K562 (cell line): Measurements from ENCODE around the gene SERTM2. TPM values are rescaled to one million over a fixed set of nuclear protein-coding genes. Genes with fewer than 3 reads are reported as not detected.

Experiments used
- ATAC-seq: fragments of 200-7000 bp; cut with Tn5 transposase; 3 replicates; pipeline ENCODE4 v1.9.1; 2020; ENCODE audit warnings: moderate library complexity
- BruUV-seq: library from RNA; stranded (reverse); fragments of 400-500 nt; replicated peaks from 2 replicates; lab custom pipeline; 2021; lab: Mats Ljungman, UMichigan
- CTCF ChIA-PET: fragments of 300-600 bp; formaldehyde crosslinking; extraction: SDS; loops from one replicate; lab custom pipeline; 2021; ENCODE audit warnings: low intra/inter-chr PET ratio; lab: Yijun Ruan, JAX
- POLR2A ChIA-PET: fragments of 300-600, 350-650 bp; sonication (Branson Sonifier 250); formaldehyde crosslinking; extraction: SDS; loops from one replicate; lab custom pipeline; 2021; ENCODE audit warnings: antibody characterized with exemption, inconsistent platforms; lab: Yijun Ruan, JAX
- DNase-seq, 4 experiments: peaks; one replicate each; pipeline versions ENCODE4 v3.0.0 to v3.0.0-alpha.2; 2011 to 2018; ENCODE audit warnings: low spot score in 3 of 4, mixed read lengths in 3 of 4; ENCODE audit errors: extremely low read depth in 1 of 4
- FAIRE-seq: peaks from 2 replicates; lab custom pipeline; 2011; peaks lifted over from hg19 to GRCh38; lab: Jason Lieb, UNC
- H2AFZ ChIP-seq: 2 replicates; pipeline ENCODE4 v1.6.0; 2011; ENCODE audit warnings: low read depth, low read length, control low read depth, inconsistent platforms
- H3K27ac ChIP-seq: fragments of 200-600 bp; 3 replicates; pipeline ENCODE4 v1.8.0; 2011; ENCODE audit warnings: low read depth, mild to moderate bottlenecking, control low read depth, inconsistent platforms, low read length, moderate library complexity, mixed read lengths; ENCODE audit errors: extremely low read depth
- H3K27me3 ChIP-seq, 2 experiments: fragments of 300-600 bp in 1 of 2; 2 replicates in 1 of 2; 3 replicates in 1 of 2; pipeline versions ENCODE4 v1.6.0 to v1.8.0; 2011; ENCODE audit warnings: inconsistent platforms in 2 of 2, low read length in 2 of 2, mild to moderate bottlenecking in 1 of 2, mixed read lengths in 1 of 2, moderate library complexity in 1 of 2; ENCODE audit not compliant: control insufficient read depth in 2 of 2, insufficient read depth in 2 of 2
- H3K36me3 ChIP-seq: fragments of 300-600 bp; 3 replicates; pipeline ENCODE4 v1.8.0; 2011; ENCODE audit warnings: mild to moderate bottlenecking, low read length, inconsistent platforms; ENCODE audit not compliant: control insufficient read depth, insufficient read depth
- H3K4me1 ChIP-seq, 2 experiments: fragments of 200-600 bp in 1 of 2; replicated peaks in 1 of 2; 2 replicates in 1 of 2; 3 replicates in 1 of 2; pipeline versions ENCODE4 v1.5.1 to v1.8.0; 2011; ENCODE audit warnings: inconsistent platforms in 2 of 2, low read length in 2 of 2, mild to moderate bottlenecking in 1 of 2, mixed read lengths in 1 of 2, moderate library complexity in 1 of 2; ENCODE audit not compliant: control insufficient read depth in 2 of 2, insufficient read depth in 2 of 2
- H3K4me2 ChIP-seq: 2 replicates; pipeline ENCODE4 v1.6.1; 2011; ENCODE audit warnings: low read length, control low read depth, inconsistent platforms, mixed read lengths; ENCODE audit not compliant: insufficient read depth
- H3K4me3 ChIP-seq: fragments of 200-600 bp; sonication (generic), shearing (Covaris generic); 2 replicates; pipeline ENCODE4 v1.5.1; 2016; ENCODE audit warnings: control low read depth, inconsistent platforms
- H3K79me2 ChIP-seq: fragments of 200-600 bp; 3 replicates; pipeline ENCODE4 v1.8.0; 2011; ENCODE audit warnings: low read length, inconsistent platforms; ENCODE audit not compliant: control insufficient read depth, insufficient read depth
- H3K9ac ChIP-seq, 2 experiments: 2 replicates each; pipeline versions ENCODE4 v1.6.0 to v1.6.1; 2011; ENCODE audit warnings: low read depth in 2 of 2, low read length in 2 of 2, control low read depth in 1 of 2, inconsistent platforms in 1 of 2, mild to moderate bottlenecking in 1 of 2, mixed read lengths in 1 of 2; ENCODE audit not compliant: insufficient read depth in 1 of 2
- H3K9me1 ChIP-seq: one replicate; pipeline ENCODE4 v1.6.0; 2011; ENCODE audit warnings: inconsistent platforms, mild to moderate bottlenecking, low read length, moderate library complexity; ENCODE audit not compliant: control insufficient read depth, insufficient read depth
- H3K9me3 ChIP-seq: replicated peaks from 2 replicates; pipeline ENCODE4 v1.5.1; 2011; ENCODE audit warnings: low read depth, low read length, inconsistent platforms; ENCODE audit not compliant: control insufficient read depth, insufficient read depth
- H4K20me1 ChIP-seq: replicated peaks from 2 replicates; pipeline ENCODE4 v1.6.1; 2011; ENCODE audit warnings: low read length, inconsistent platforms, mixed read lengths; ENCODE audit not compliant: control insufficient read depth, insufficient read depth
- MEIS2 ChIP-seq: fragments of 450-650 bp; IDR thresholded peaks from 2 replicates; pipeline ENCODE4 v1.6.1; 2014; ENCODE audit warnings: mild to moderate bottlenecking; ENCODE audit not compliant: partially characterized antibody
- NFXL1 ChIP-seq: fragments of 450-650 bp; formaldehyde crosslinking; IDR thresholded peaks from 2 replicates; pipeline ENCODE4 v1.4.0; 2021; ENCODE audit warnings: mild to moderate bottlenecking
- in situ Hi-C: fragments of 300-500 bp; cut with MboI; formaldehyde crosslinking; loops from 4 replicates; pipeline ENCODE4 v1.15.0; 2018; ENCODE audit warnings: inconsistent platforms, mixed read lengths
- intact Hi-C: fragments of 100-400 bp; cut with micrococcal nuclease; formaldehyde crosslinking; loops from 2 replicates; pipeline ENCODE4 v1.14.2; 2022
- polyA plus RNA-seq, 8 experiments: library from polyadenylated mRNA; depleted of rRNA in 4 of 8; stranded (reverse) in 5 of 8; unstranded in 3 of 8; fragments of >200 nt; fragmentation: Nextera tagmentation in 2 of 8; fragmentation: Illumina TruSeq in 1 of 8; extraction: Ambion mirVana in 2 of 8; extraction: Trizol in 1 of 8; gene quantifications; 2 replicates each; pipeline versions ENCODE4 v1.2.1 to v1.2.3, GENCODE V29; 2011 to 2014; ENCODE audit warnings: inconsistent platforms in 1 of 8, missing spikeins in 1 of 8
- total RNA-seq, 7 experiments: library from RNA; depleted of rRNA in 6 of 7; stranded (reverse); fragments of >200 nt in 6 of 7; fragmentation: Illumina TruSeq in 2 of 7; extraction: Trizol in 2 of 7; gene quantifications; 2 replicates each; pipeline versions ENCODE4 v1.2.1 to v1.2.3, GENCODE V29; 2011 to 2021; ENCODE audit warnings: low replicate concordance in 1 of 7
- TF ChIP-seq, protein P1 (sequence below): sonication (generic); formaldehyde crosslinking; IDR thresholded peaks from 2 replicates; pipeline ENCODE4 v1.8.1; 2023; ENCODE audit warnings: mild to moderate bottlenecking, missing genetic modification reagents
- TF ChIP-seq, protein P2 (sequence below), 2 experiments: fragments of 450-650 bp; IDR thresholded peaks; 2 replicates each; pipeline ENCODE4 v1.6.1; 2018; ENCODE audit warnings: mild to moderate bottlenecking in 2 of 2, low read depth in 1 of 2; ENCODE audit not compliant: partially characterized antibody in 2 of 2
- TF ChIP-seq, protein P3 (sequence below), 3 experiments: fragments of 200-800 bp in 1 of 3; sonication (Bioruptor generic) in 1 of 3; sonication (generic) in 1 of 3; formaldehyde crosslinking in 1 of 3; IDR thresholded peaks; 2 replicates each; pipeline versions ENCODE4 v1.6.1 to v1.8.0; 2016 to 2022; ENCODE audit warnings: mild to moderate bottlenecking in 2 of 3, missing compliant biosample characterization in 2 of 3, missing genetic modification characterization in 2 of 3, missing genetic modification reagents in 1 of 3

The SERTM2 gene
- total and polyA plus RNA-seq, 9 of the 15 experiments (the other 6 are each of a cell fraction or from before 2014, with no cell fraction given): 0.01 to 0.35 (median 0.04) TPM; not detected in 4

DNA sequence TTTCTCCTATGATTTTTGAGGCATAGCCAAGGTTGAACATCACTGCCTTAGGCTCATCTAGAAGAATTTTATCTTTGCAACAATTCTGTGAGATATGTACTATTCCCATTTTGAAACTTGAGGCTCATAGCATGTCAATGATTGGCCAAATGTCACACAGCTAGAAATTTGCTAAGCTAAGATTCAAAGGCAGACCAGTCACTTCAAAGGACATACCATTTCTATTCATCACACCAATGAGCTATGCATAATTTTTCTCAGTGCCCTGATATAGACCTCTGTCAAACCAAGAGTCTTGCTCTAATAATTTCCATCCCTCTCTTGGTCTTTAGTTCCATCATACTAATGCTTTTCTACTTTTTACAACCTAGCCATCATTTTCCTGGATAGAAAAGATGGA, 27.6 kb upstream of the SERTM2 start (continued):
- no peak for TF ChIP-seq NFXL1 (CRISPR knock-in tag)
- TF ChIP-seq, all 486 proteins: peak for 0

DNA sequence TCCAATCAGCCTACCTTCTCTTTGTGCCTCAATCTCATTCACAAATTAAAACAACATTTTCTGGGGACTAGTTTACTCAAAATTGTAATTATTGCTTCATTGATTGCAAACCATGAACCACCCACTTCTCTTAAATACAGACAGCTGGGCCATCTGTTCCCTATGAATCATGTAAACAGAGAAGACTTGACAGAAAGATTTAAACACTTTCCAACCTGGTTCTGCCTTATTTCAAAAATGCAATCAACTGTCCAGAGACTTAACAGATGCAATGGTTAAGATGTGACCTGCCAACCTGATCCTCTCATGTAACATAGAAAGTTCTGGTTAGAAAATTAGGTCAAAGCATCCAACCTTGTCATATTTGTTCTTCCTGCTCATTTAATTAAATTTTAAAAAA, 20.8 kb upstream of the SERTM2 start:
- no peaks in the 10 kb centered on the region for H4K20me1 ChIP-seq
- no peak for DNase-seq
- no peak for FAIRE-seq
- no peaks in the 10 kb centered on the region for H3K9me1 ChIP-seq
- H3K4me1 ChIP-seq: no peaks in the 10 kb centered on the region
- intact Hi-C loops: no loop called here
- H3K27ac ChIP-seq: no peak overlapping the region
- ATAC-seq: no peak
- no peak overlapping the region for H2AFZ ChIP-seq
- H3K4me2 ChIP-seq: no peak overlapping the region
- TF ChIP-seq, protein P1, sequence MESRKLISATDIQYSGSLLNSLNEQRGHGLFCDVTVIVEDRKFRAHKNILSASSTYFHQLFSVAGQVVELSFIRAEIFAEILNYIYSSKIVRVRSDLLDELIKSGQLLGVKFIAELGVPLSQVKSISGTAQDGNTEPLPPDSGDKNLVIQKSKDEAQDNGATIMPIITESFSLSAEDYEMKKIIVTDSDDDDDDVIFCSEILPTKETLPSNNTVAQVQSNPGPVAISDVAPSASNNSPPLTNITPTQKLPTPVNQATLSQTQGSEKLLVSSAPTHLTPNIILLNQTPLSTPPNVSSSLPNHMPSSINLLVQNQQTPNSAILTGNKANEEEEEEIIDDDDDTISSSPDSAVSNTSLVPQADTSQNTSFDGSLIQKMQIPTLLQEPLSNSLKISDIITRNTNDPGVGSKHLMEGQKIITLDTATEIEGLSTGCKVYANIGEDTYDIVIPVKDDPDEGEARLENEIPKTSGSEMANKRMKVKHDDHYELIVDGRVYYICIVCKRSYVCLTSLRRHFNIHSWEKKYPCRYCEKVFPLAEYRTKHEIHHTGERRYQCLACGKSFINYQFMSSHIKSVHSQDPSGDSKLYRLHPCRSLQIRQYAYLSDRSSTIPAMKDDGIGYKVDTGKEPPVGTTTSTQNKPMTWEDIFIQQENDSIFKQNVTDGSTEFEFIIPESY: no peak
- TF ChIP-seq, protein P2, sequence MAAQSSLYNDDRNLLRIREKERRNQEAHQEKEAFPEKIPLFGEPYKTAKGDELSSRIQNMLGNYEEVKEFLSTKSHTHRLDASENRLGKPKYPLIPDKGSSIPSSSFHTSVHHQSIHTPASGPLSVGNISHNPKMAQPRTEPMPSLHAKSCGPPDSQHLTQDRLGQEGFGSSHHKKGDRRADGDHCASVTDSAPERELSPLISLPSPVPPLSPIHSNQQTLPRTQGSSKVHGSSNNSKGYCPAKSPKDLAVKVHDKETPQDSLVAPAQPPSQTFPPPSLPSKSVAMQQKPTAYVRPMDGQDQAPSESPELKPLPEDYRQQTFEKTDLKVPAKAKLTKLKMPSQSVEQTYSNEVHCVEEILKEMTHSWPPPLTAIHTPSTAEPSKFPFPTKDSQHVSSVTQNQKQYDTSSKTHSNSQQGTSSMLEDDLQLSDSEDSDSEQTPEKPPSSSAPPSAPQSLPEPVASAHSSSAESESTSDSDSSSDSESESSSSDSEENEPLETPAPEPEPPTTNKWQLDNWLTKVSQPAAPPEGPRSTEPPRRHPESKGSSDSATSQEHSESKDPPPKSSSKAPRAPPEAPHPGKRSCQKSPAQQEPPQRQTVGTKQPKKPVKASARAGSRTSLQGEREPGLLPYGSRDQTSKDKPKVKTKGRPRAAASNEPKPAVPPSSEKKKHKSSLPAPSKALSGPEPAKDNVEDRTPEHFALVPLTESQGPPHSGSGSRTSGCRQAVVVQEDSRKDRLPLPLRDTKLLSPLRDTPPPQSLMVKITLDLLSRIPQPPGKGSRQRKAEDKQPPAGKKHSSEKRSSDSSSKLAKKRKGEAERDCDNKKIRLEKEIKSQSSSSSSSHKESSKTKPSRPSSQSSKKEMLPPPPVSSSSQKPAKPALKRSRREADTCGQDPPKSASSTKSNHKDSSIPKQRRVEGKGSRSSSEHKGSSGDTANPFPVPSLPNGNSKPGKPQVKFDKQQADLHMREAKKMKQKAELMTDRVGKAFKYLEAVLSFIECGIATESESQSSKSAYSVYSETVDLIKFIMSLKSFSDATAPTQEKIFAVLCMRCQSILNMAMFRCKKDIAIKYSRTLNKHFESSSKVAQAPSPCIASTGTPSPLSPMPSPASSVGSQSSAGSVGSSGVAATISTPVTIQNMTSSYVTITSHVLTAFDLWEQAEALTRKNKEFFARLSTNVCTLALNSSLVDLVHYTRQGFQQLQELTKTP (IDR thresholded peaks at IDR 0.05; ENCODE audit: low read depth in 1 of 2, partially characterized antibody in 2 of 2): no peak
- TF ChIP-seq MEIS2: peak; percentile 4
- TF ChIP-seq, protein P3, sequence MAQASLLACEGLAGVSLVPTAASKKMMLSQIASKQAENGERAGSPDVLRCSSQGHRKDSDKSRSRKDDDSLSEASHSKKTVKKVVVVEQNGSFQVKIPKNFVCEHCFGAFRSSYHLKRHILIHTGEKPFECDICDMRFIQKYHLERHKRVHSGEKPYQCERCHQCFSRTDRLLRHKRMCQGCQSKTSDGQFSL (CRISPR knock-in tag; IDR thresholded peaks at IDR 0.05): no peak
- TF ChIP-seq, protein P3 (tag; IDR thresholded peaks at IDR 0.05): no peak
- TF ChIP-seq, all 486 proteins: peak for 1
- BruUV-seq: no TSS peak
- in situ Hi-C loops: no loop called here
- Histone ChIP-seq H3K9ac (no peak overlapping the region), H3K27me3 (no peaks in the 10 kb centered on the region), H3K36me3 (no peaks in the 10 kb centered on the region), H3K4me3 (no peak overlapping the region), H3K79me2 (no peaks in the 10 kb centered on the region), H3K9me3 (no peaks in the 10 kb centered on the region)
- ChIA-PET CTCF (no interaction called here), POLR2A (no interaction called here)
